ENCODE measurements around the gene ZSCAN31. TPM values are rescaled to one million over a fixed set of nuclear protein-coding genes. Genes with fewer than 3 reads are reported as not detected.

The ZSCAN31 gene
- total RNA-seq, 1 experiment from 2014 or later = 10.1 TPM

- Histone ChIP-seq H2AFZ (ENCODE audit: low read depth, low read length, poor library complexity, severe bottlenecking) (no peak overlapping the region), H3K9me3 (ENCODE audit: control insufficient read depth in 1 of 2, insufficient read depth in 1 of 2, low read depth in 1 of 2, low read length in 2 of 2) (peaks cover 5 to 18% of the 10 kb centered on the region in 2 experiments; a peak in 2 of 4 replicates), H3K36me3 (ENCODE audit: control insufficient read depth in 1 of 2, insufficient read depth in 2 of 2, low read length in 2 of 2) (peaks cover 0 to 17% of the 10 kb centered on the region in 2 experiments; a peak in 1 of 4 replicates), H3K9ac (ENCODE audit: low read length) (no peak overlapping the region), H3K4me3 (replicated peaks in 1 of 2; ENCODE audit: low read depth in 1 of 2, low read length in 2 of 2) (no peak overlapping the region), H3K4me2 (ENCODE audit: low read length) (no peak overlapping the region), H3K9me2 (ENCODE audit: insufficient read depth) (no peaks in the 10 kb centered on the region), H3K4me1 (ENCODE audit: control insufficient read depth in 1 of 2, insufficient read depth in 2 of 2, low read length in 2 of 2) (peaks cover 4% of the 10 kb centered on the region in 2 experiments; a peak in 3 of 4 replicates), H3K27ac (ENCODE audit: low read depth, low read length) (no peak overlapping the region), H3K27me3 (ENCODE audit: insufficient read depth, low read length) (no peaks in the 10 kb centered on the region), H3K79me2 (ENCODE audit: insufficient read depth, low read length) (no peaks in the 10 kb centered on the region), H4K20me1 (ENCODE audit: insufficient read depth) (no peaks in the 10 kb centered on the region)
- RAD21 ChIA-PET (ENCODE audit: low non-redundant PET in 1 of 2, low total read pairs in 2 of 2, uncharacterized antibody in 2 of 2, unreplicated experiment in 2 of 2) = no interaction called here
- CTCF ChIA-PET = no interaction called here
- ATAC-seq (no peak), DNase-seq (ENCODE audit: low read depth, low spot score) (no peak)
- no TSS peak for BruUV-seq (replicated peaks)
- POLR2A ChIA-PET = no interaction called here
- TF ChIP-seq EZH2 (IDR thresholded peaks at IDR 0.05) (no peak), FOSL1 (IDR thresholded peaks at IDR 0.05; ENCODE audit: low read depth) (no peak), EGR1 (IDR thresholded peaks at IDR 0.05; ENCODE audit: low read depth) (no peak), ZNF274 (IDR thresholded peaks at IDR 0.05; ENCODE audit: low read depth, low read length) (no peak), POLR2A (IDR thresholded peaks at IDR 0.05; ENCODE audit: borderline replicate concordance, extremely low read depth, insufficient read depth, insufficient read length) (no peak), JUND (IDR thresholded peaks at IDR 0.05) (no peak), MAX (IDR thresholded peaks at IDR 0.05) (no peak), ELF1 (IDR thresholded peaks at IDR 0.05; ENCODE audit: borderline replicate concordance, low read depth) (no peak)
- intact Hi-C loops (cut with micrococcal nuclease) = no loop called here
Measured at GRCh38 chr6:28330041-28330440, 5.9 kb downstream of the ZSCAN31 start.

- H3K36me3 ChIP-seq (ENCODE audit: control insufficient read depth in 1 of 2, insufficient read depth in 2 of 2, low read length in 2 of 2) = peaks cover 0 to 17% of the 10 kb centered on the region in 2 experiments; a peak in 1 of 4 replicates
- peaks cover 5 to 18% of the 10 kb centered on the region in 2 experiments; a peak in 2 of 4 replicates for H3K9me3 ChIP-seq (ENCODE audit: control insufficient read depth in 1 of 2, insufficient read depth in 1 of 2, low read depth in 1 of 2, low read length in 2 of 2)
- no peak overlapping the region for H3K9ac ChIP-seq (ENCODE audit: low read length)
- no peaks in the 10 kb centered on the region for H3K9me2 ChIP-seq (ENCODE audit: insufficient read depth)
- TF ChIP-seq MAX (IDR thresholded peaks at IDR 0.05) = no peak
- no peak for TF ChIP-seq SP1 (IDR thresholded peaks at IDR 0.05; ENCODE audit: low read depth)
- no peak for TF ChIP-seq FOSL1 (IDR thresholded peaks at IDR 0.05; ENCODE audit: low read depth)
- TF ChIP-seq JUND (IDR thresholded peaks at IDR 0.05) = no peak
- TF ChIP-seq EZH2phosphoT487 (IDR thresholded peaks at IDR 0.05; ENCODE audit: borderline replicate concordance) = no peak
- no peak for TF ChIP-seq CBX3 (IDR thresholded peaks at IDR 0.05; ENCODE audit: low read depth)
- ATAC-seq (no peak), DNase-seq (ENCODE audit: low read depth, low spot score) (no peak)
- no peak overlapping the region for H3K27ac ChIP-seq (ENCODE audit: low read depth, low read length)
- no peaks in the 10 kb centered on the region for H3K27me3 ChIP-seq (ENCODE audit: insufficient read depth, low read length)
- intact Hi-C loops (cut with micrococcal nuclease) = no loop called here
- no peak overlapping the region for H2AFZ ChIP-seq (ENCODE audit: low read depth, low read length, poor library complexity, severe bottlenecking)
- H3K79me2 ChIP-seq (ENCODE audit: insufficient read depth, low read length) = no peaks in the 10 kb centered on the region
- POLR2A ChIA-PET = no interaction called here
- no peak overlapping the region for H3K4me3 ChIP-seq (replicated peaks in 1 of 2; ENCODE audit: low read depth in 1 of 2, low read length in 2 of 2)
- H4K20me1 ChIP-seq (ENCODE audit: insufficient read depth) = no peaks in the 10 kb centered on the region
- CTCF ChIA-PET = no interaction called here
- no TSS peak for BruUV-seq (replicated peaks)
- RAD21 ChIA-PET (ENCODE audit: low non-redundant PET in 1 of 2, low total read pairs in 2 of 2, uncharacterized antibody in 2 of 2, unreplicated experiment in 2 of 2) = no interaction called here
- no peaks in the 10 kb centered on the region for H3K4me1 ChIP-seq (ENCODE audit: control insufficient read depth in 1 of 2, insufficient read depth in 2 of 2, low read length in 2 of 2)
- H3K4me2 ChIP-seq (ENCODE audit: low read length) = no peak overlapping the region
Measured at GRCh38 chr6:28326371-28326948, 9.5 kb downstream of the ZSCAN31 start.
